GM19372 (cell line): ENCODE data around the gene DIP2A.

ENCODE experiments used
- ATAC-seq: cut with Tn5 transposase; IDR thresholded peaks from one replicate; pipeline ENCODE4 v1.9.1; 2021; ENCODE audit warnings: mild to moderate bottlenecking, low read depth, moderate library complexity; ENCODE audit not compliant: unreplicated experiment

DIP2A gene

GRCh38 chr21:46606427-46606813, 147.7 kb downstream of the DIP2A start:
- ATAC-seq, result no peak

- no peak for ATAC-seq
Measured at GRCh38 chr21:46607636-46608035, 148.9 kb downstream of the DIP2A start.

GRCh38 chr21:46608672-46609111, 150.0 kb downstream of the DIP2A start:
- no peak for ATAC-seq

- ATAC-seq, result no peak
Measured at GRCh38 chr21:46610018-46610701, 151.5 kb downstream of the DIP2A start.

- ATAC-seq, result no peak
Measured at GRCh38 chr21:46613391-46613790, 154.7 kb downstream of the DIP2A start.

- ATAC-seq, result no peak
Measured at GRCh38 chr21:46616050-46616449, 157.4 kb downstream of the DIP2A start.

GRCh38 chr21:46616656-46617055, 158.0 kb downstream of the DIP2A start:
- ATAC-seq, result no peak

- no peak for ATAC-seq
Measured at GRCh38 chr21:46617267-46618051, 158.8 kb downstream of the DIP2A start.

GRCh38 chr21:46618738-46619379, 160.2 kb downstream of the DIP2A start:
- no peak for ATAC-seq
